Neural crest cell (in vitro differentiated cells): ENCODE results near the gene SARDH. TPM values are rescaled to one million over a fixed set of nuclear protein-coding genes. Genes with fewer than 3 reads are reported as not detected.

Experiments
- DNase-seq: peaks from one replicate; pipeline ENCODE4 v3.0.0; 2021; ENCODE audit warnings: low read depth, mixed read lengths, low spot score
- H3K27ac Mint-ChIP-seq: one replicate; pipeline ENCODE4 v1.8.0; 2021; ENCODE audit warnings: mild to moderate bottlenecking, mixed read lengths; ENCODE audit not compliant: unreplicated experiment
- H3K27me3 Mint-ChIP-seq: 2 replicates; pipeline ENCODE4 v1.8.0; 2021; ENCODE audit warnings: low read depth, mild to moderate bottlenecking, mixed read lengths
- H3K36me3 Mint-ChIP-seq: 2 replicates; pipeline ENCODE4 v1.8.0; 2021; ENCODE audit warnings: low read depth, mild to moderate bottlenecking, mixed read lengths
- H3K4me1 Mint-ChIP-seq: 2 replicates; pipeline ENCODE4 v1.8.0; 2021; ENCODE audit warnings: mixed read lengths
- H3K4me3 Mint-ChIP-seq: one replicate; pipeline ENCODE4 v1.8.0; 2021; ENCODE audit warnings: mild to moderate bottlenecking, mixed read lengths
- H3K9me3 Mint-ChIP-seq: 2 replicates; pipeline ENCODE4 v1.8.0; 2021; ENCODE audit warnings: mixed read lengths
- CTCF ChIP-seq: fragments of 200-600 bp; sonication (generic); conservative IDR thresholded peaks from 2 replicates; pipeline ENCODE4 v1.5.0; 2021; ENCODE audit warnings: antibody characterized with exemption, mild to moderate bottlenecking
- total RNA-seq: library from RNA; stranded (reverse); gene quantifications from 2 replicates; pipeline ENCODE4 v1.2.1, GENCODE V29; 2021

Gene SARDH
- total RNA-seq, 1 donor from 2014 or later: 4.5 TPM

DNA sequence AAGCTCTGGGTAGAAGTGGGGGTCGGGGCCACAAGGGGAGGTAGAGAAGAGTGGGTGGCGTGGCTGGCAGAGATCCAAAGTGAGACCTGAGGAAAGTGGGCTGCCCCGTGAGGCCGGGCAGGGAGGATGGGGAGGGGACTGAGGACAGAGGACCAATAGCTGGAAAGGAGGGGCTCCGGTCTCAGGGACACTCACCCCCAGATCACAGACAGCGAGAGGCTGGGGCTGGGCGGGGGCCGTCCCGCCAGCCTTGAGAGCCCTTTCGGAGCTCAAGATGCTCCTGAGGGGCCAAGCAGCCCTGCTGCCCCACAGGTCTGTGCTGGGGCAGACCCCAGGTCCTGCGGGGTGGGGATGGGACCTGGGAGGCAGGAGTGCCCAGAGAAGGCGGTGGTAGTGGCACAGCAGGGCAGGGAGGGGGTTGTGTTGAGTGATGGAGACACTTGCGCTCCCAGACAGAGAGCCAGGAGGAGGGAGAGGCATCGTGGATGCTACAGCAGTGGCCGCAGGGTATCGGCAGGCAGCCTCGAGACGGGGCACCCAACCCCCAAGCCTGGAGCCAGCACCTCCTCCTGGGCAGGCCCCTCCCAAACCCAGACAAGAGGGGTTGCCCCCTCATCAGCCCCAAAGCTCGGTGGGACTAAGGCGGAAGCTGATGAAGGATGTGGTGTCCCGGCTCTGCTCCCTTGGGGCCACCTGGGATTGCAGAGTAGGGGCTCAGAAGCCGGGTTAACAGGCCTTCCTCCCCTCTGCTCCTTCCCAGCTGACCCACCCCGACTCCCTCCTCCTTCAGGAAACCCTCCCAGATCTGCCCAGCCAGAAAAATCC is 3.4 kb downstream of the SARDH start:
- Mint-ChIP-seq H3K27me3 (no peaks in the 10 kb centered on the region), H3K36me3 (no peaks in the 10 kb centered on the region), H3K9me3 (no peaks in the 10 kb centered on the region), H3K4me3 (no peak overlapping the region), H3K27ac (no peak overlapping the region), H3K4me1 (peaks cover 4% of the 10 kb centered on the region)
- no peak for DNase-seq
- TF ChIP-seq CTCF: no peak

DNA sequence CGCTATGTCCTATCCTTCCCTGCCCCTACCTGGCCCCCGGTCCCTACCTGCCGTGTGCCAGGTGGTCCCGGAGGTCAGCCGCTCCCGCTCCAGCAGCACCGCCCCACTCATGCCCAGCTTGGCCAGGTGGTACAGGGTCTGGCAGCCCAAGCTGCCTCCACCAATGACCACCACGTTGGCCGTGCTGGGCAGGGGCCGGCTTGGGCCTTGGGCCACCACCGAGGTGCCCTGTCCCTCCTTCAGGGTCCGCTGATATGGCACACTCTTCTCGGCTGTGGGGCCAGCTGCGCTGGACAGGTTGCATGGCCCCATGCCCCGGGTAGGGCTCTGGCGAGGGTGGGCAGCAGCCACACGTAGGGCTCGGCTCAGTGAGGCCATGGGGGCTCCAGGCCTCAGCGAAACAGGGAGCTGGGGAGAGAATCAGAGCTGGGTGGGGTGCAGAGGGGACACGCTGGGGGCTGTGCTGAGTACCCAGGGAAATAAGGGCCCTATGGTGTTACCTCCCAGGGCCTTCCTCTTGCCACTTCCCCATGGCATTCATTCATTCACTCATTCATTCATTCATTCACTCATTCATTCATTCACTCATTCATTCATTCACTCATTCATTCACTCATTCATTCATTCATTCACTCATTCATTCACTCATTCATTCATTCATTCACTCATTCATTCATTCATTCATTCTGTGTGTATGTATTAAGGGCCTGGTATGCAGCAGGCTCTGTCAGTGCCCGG is 4.2 kb downstream of the SARDH start:
- no peak for DNase-seq
- Mint-ChIP-seq H3K4me3 (no peak overlapping the region), H3K9me3 (no peaks in the 10 kb centered on the region), H3K4me1 (peaks cover 4% of the 10 kb centered on the region), H3K36me3 (no peaks in the 10 kb centered on the region), H3K27ac (no peak overlapping the region), H3K27me3 (no peaks in the 10 kb centered on the region)
- no peak for TF ChIP-seq CTCF

- no peak overlapping the region for H3K4me3 Mint-ChIP-seq
- H3K4me1 Mint-ChIP-seq: peaks cover 4% of the 10 kb centered on the region
- H3K27me3 Mint-ChIP-seq: no peaks in the 10 kb centered on the region
- no peak overlapping the region for H3K27ac Mint-ChIP-seq
- H3K36me3 Mint-ChIP-seq: no peaks in the 10 kb centered on the region
- DNase-seq: no peak
- no peaks in the 10 kb centered on the region for H3K9me3 Mint-ChIP-seq
- no peak for TF ChIP-seq CTCF
Observed at GRCh38 chr9:133733421-133733795, 4.7 kb downstream of the SARDH start.

DNA sequence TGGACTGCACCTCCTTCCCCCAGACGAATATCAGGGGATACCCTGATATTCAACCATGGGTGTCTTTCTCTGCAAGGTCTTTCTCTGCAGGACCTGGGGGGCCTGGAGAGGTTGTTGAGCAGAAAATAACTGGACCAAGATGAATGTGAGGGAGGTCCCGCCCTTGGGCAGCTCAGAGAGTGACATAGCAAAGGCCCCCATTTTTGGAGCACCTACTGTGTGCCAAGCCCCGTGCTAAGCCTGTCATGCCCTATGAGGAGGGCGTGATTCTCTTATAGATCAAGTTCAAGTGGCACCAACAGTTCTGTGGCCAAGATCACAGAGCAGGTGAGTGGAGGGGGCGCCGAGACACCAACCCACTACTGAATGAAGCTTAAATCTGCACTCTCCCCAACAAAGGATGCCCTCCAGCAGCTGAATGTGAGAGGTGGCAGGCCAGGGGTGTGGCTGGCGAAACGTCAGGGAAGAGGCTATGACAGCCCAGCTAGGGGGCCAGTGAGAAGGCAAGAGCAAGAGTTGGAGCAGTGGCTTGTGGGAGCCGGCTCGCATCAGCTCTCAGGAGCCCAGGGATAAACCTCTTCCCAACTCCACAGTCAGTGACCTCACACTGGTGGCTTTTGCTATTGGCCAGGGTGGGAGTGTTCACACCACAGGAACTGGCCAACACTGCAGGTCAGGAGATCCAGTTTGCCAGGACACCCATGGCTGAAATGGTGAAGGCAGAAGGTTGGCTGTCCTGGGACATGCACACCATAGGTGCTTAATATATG is 5.3 kb downstream of the SARDH start:
- H3K4me1 Mint-ChIP-seq: peaks cover 4% of the 10 kb centered on the region
- TF ChIP-seq CTCF: no peak
- no peak overlapping the region for H3K4me3 Mint-ChIP-seq
- H3K36me3 Mint-ChIP-seq: no peaks in the 10 kb centered on the region
- DNase-seq: no peak
- H3K27ac Mint-ChIP-seq: peak overlapping the region; percentile 50
- no peaks in the 10 kb centered on the region for H3K9me3 Mint-ChIP-seq
- H3K27me3 Mint-ChIP-seq: no peaks in the 10 kb centered on the region

- H3K4me1 Mint-ChIP-seq: peaks cover 4% of the 10 kb centered on the region
- no peak overlapping the region for H3K4me3 Mint-ChIP-seq
- no peaks in the 10 kb centered on the region for H3K27me3 Mint-ChIP-seq
- no peaks in the 10 kb centered on the region for H3K36me3 Mint-ChIP-seq
- no peak for DNase-seq
- no peaks in the 10 kb centered on the region for H3K9me3 Mint-ChIP-seq
- no peak for TF ChIP-seq CTCF
- H3K27ac Mint-ChIP-seq: no peak overlapping the region
Observed at GRCh38 chr9:133731876-133732638, 6.1 kb downstream of the SARDH start.
